ENCODE results near the gene CILP2. TPM values are rescaled to one million over a fixed set of nuclear protein-coding genes. Genes with fewer than 3 reads are reported as not detected.

CILP2 gene
- total and polyA plus RNA-seq, 2 experiments from 2014 or later: 0.11 to 0.48 TPM

DNA sequence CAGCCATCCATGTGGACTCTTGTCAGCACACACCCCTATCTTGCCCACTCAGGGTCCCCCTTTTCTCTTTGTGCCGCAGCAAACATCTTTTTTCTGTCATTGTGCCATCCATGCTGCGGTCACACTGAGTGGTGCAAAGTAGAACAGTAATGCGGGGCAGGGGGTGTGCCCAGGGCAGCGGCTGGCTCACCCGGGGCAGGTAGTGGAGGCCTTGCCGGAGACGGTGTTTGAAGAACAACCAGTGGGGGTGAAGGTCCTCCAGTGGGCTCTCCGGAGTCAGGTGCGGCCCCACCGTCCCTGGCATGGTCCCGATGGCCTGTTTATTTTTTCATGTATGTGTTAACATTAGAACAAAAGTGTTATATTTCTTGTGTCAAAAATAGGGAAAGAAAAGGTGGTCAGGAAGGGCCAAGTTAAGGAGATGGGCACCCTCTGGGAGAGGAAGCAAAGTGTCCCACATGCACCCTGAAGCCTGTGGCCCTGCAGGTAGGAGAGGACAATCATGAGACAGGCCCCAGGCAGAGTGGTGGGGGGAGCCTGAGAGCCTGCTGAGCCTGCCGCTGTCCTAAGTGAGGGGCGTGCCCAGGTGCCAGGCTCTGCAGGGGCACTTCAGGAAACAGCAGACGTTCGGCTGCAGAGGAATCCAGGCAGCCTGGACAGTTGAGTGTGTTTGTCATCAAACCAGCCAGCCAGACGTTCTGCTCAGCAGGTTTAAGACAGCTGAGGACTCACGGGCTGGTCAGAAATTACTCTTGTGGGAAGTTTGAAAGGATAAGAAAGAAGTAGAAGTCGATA lies 35.1 kb upstream of the CILP2 start:
- Histone ChIP-seq H3F3A (ENCODE audit: insufficient read depth) (no peaks in the 10 kb centered on the region), H3K4me2 (ENCODE audit: unreplicated experiment) (no peak overlapping the region), H3K79me2 (ENCODE audit: insufficient read depth) (no peaks in the 10 kb centered on the region; the same call in 1 of the 2 replicates), H3K36me3 (ENCODE audit: low read depth) (peaks cover 8% of the 10 kb centered on the region; the same call in 1 of the 2 replicates), H3K4me3 (no peak overlapping the region), H3K27me3 (replicated peaks; ENCODE audit: insufficient read depth) (no peaks in the 10 kb centered on the region), H3K9me2 (ENCODE audit: insufficient read depth) (no peaks in the 10 kb centered on the region), H3K9ac (no peak overlapping the region), H3K4me1 (ENCODE audit: insufficient read depth) (no peaks in the 10 kb centered on the region), H3K9me3 (ENCODE audit: low read depth) (no peaks in the 10 kb centered on the region), H2AFZ (no peak overlapping the region), H3K27ac (no peak overlapping the region), H4K20me1 (ENCODE audit: insufficient read depth) (no peaks in the 10 kb centered on the region)
- in situ Hi-C loops (cut with MboI): no loop called here
- TF ChIP-seq EZH2 (IDR thresholded peaks at IDR 0.05; ENCODE audit: insufficient read depth, poor library complexity, severe bottlenecking) (no peak), EZH2phosphoT487 (IDR thresholded peaks at IDR 0.05; ENCODE audit: insufficient read depth, low read depth) (no peak)
- no peak for DNase-seq
- 87 to 88% methylated on average over 17 to 18 of the region's 18 CpGs for WGBS, 2 experiments (ENCODE audit: low coverage in 1 of 2, low lambda C conversion rate in 2 of 2, missing lambda C conversion rate in 2 of 2)

DNA sequence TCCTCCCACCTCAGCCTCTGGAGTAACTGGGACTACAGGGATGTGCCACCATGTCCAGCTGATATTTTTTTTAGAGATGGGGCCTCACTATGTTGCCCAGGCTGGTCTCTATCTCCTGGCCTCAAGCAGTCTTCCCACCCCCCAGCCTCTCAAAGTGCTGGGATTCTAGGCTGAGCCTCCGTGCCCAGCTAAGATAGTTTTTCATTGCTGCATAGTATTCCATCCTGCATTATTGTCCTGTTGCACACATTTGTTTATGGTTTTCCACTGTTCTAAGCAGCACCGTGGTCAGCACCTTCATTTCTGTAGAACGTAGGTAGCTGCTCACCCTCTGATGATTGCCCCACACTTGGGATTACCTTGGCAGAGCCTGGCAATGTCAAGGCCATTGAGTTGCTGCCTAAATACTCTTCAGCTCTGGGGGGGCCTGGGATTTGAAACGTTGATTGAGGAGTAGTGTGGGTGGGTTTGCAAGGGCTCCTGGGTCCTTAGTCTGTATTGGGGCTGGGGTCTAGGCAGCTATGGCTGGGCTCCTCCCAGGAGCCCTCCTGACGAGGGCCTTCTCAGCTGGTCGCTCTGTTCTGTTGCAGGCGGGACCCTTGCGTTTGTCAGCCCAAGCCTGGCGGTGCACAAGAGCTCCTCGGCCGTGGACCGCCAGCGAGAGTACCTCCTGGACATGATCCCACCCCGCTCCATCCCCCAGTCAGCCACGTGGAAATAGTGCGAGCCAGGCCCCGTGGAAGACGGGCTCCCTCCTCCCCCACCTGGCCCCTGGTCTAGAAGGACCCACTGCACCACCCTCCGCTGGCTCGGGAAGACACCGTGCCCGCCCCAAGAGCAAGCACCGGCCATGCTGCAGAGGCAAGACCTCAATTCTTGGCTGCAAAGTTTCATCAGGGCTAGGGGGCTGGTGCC lies 33.1 kb upstream of the CILP2 start:
- WGBS, 2 experiments (ENCODE audit: low coverage in 1 of 2, low lambda C conversion rate in 2 of 2, missing lambda C conversion rate in 2 of 2): 85 to 88% methylated on average over 21 to 23 of the region's 23 CpGs
- TF ChIP-seq EZH2 (IDR thresholded peaks at IDR 0.05; ENCODE audit: insufficient read depth, poor library complexity, severe bottlenecking) (no peak), EZH2phosphoT487 (IDR thresholded peaks at IDR 0.05; ENCODE audit: insufficient read depth, low read depth) (no peak)
- Histone ChIP-seq H3K4me1 (ENCODE audit: insufficient read depth) (no peaks in the 10 kb centered on the region), H2AFZ (no peak overlapping the region), H3K9ac (no peak overlapping the region), H4K20me1 (ENCODE audit: insufficient read depth) (no peaks in the 10 kb centered on the region), H3K4me2 (ENCODE audit: unreplicated experiment) (no peak overlapping the region), H3K27me3 (replicated peaks; ENCODE audit: insufficient read depth) (no peaks in the 10 kb centered on the region), H3K9me2 (ENCODE audit: insufficient read depth) (no peaks in the 10 kb centered on the region), H3K79me2 (ENCODE audit: insufficient read depth) (no peaks in the 10 kb centered on the region), H3F3A (ENCODE audit: insufficient read depth) (no peaks in the 10 kb centered on the region), H3K4me3 (no peak overlapping the region), H3K9me3 (ENCODE audit: low read depth) (no peaks in the 10 kb centered on the region), H3K36me3 (ENCODE audit: low read depth) (peaks cover 12% of the 10 kb centered on the region; the same call in 1 of the 2 replicates), H3K27ac (no peak overlapping the region)
- in situ Hi-C loops (cut with MboI): no loop called here
- no peak for DNase-seq

DNA sequence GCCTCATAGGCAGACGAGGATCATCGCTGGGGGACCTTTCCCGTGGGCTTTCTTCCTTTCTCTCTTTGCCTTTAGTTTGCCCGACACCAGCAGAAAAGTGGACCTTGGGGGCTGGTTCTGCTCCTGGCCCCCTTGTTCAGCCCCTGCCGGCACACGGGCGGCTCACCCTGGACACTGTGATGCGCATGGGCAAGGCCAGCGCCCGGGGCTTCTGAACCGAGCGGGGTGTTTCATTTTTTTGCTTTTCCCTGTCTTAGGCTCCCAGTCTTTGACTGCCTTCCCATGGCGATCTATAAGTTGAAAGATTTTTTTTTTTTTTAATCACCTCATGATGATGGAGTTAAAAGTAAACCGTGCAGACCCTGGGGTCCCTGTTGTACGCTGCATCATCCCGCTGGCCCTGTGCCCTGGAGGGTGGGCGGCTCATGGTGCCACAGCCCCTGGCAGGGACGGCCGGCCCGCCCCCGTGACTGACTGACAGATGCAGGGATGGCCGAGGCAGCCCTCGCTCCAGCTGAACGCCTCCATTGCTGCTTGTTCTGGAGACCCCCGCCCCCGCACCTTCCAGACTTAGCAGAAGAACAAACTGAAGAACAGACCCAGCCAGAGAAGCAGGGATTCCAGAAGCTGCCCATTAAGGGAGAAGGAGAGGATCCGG lies 32.3 kb upstream of the CILP2 start:
- Histone ChIP-seq H3K27ac (no peak overlapping the region), H3F3A (ENCODE audit: insufficient read depth) (no peaks in the 10 kb centered on the region), H3K4me1 (ENCODE audit: insufficient read depth) (no peaks in the 10 kb centered on the region), H3K27me3 (replicated peaks; ENCODE audit: insufficient read depth) (no peaks in the 10 kb centered on the region), H3K36me3 (ENCODE audit: low read depth) (peaks cover 12% of the 10 kb centered on the region; the same call in 1 of the 2 replicates), H2AFZ (no peak overlapping the region), H3K4me2 (ENCODE audit: unreplicated experiment) (no peak overlapping the region), H3K9me3 (ENCODE audit: low read depth) (no peaks in the 10 kb centered on the region), H4K20me1 (ENCODE audit: insufficient read depth) (no peaks in the 10 kb centered on the region), H3K79me2 (ENCODE audit: insufficient read depth) (no peaks in the 10 kb centered on the region), H3K9ac (no peak overlapping the region), H3K9me2 (ENCODE audit: insufficient read depth) (no peaks in the 10 kb centered on the region), H3K4me3 (no peak overlapping the region)
- in situ Hi-C loops (cut with MboI): no loop called here
- DNase-seq: no peak
- TF ChIP-seq EZH2phosphoT487 (IDR thresholded peaks at IDR 0.05; ENCODE audit: insufficient read depth, low read depth) (no peak), EZH2 (IDR thresholded peaks at IDR 0.05; ENCODE audit: insufficient read depth, poor library complexity, severe bottlenecking) (no peak)
- 89 to 91% methylated on average over 27 of the region's 27 CpGs for WGBS, 2 experiments (ENCODE audit: low coverage in 1 of 2, low lambda C conversion rate in 2 of 2, missing lambda C conversion rate in 2 of 2)

DNA sequence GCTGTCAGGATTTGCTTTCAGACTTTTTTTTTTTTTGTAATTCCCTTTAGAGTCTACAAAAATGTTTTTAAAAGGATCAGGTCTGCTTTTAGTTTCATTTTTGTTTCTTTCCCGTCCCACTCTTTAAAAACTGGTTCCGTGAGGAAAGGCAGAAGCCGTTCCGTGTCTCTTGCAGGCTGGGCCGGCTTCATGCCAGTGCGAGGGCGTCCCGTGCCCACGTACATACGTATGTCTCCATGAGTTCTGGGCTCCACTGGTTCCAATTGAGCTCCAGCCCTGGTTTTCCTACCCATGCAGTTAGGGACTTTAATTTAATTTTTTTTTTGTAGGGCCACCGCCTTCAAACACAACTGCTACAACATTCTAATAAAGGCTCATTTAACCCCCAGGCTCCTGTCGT lies 31.5 kb upstream of the CILP2 start:
- H3K4me2 ChIP-seq (ENCODE audit: unreplicated experiment): no peak overlapping the region
- no peak overlapping the region for H3K4me3 ChIP-seq
- H4K20me1 ChIP-seq (ENCODE audit: insufficient read depth): no peaks in the 10 kb centered on the region
- no peaks in the 10 kb centered on the region for H3K4me1 ChIP-seq (ENCODE audit: insufficient read depth)
- H3K9me3 ChIP-seq (ENCODE audit: low read depth): no peaks in the 10 kb centered on the region
- no peak overlapping the region for H3K9ac ChIP-seq
- no peaks in the 10 kb centered on the region for H3F3A ChIP-seq (ENCODE audit: insufficient read depth)
- no peaks in the 10 kb centered on the region for H3K27me3 ChIP-seq (replicated peaks; ENCODE audit: insufficient read depth)
- H3K79me2 ChIP-seq (ENCODE audit: insufficient read depth): no peaks in the 10 kb centered on the region
- 85 to 86% methylated on average over 12 of the region's 12 CpGs for WGBS, 2 experiments (ENCODE audit: low coverage in 1 of 2, low lambda C conversion rate in 2 of 2, missing lambda C conversion rate in 2 of 2)
- in situ Hi-C loops (cut with MboI): no loop called here
- TF ChIP-seq EZH2 (IDR thresholded peaks at IDR 0.05; ENCODE audit: insufficient read depth, poor library complexity, severe bottlenecking) (no peak), EZH2phosphoT487 (IDR thresholded peaks at IDR 0.05; ENCODE audit: insufficient read depth, low read depth) (no peak)
- H3K27ac ChIP-seq: no peak overlapping the region
- H2AFZ ChIP-seq: no peak overlapping the region
- no peaks in the 10 kb centered on the region for H3K9me2 ChIP-seq (ENCODE audit: insufficient read depth)
- no peak for DNase-seq
- H3K36me3 ChIP-seq (ENCODE audit: low read depth): peaks cover 12% of the 10 kb centered on the region; the same call in 1 of the 2 replicates

Data from GM23248 (cell line).